Chondrocyte (in vitro differentiated cells): ENCODE measurements around the gene ARHGAP26. TPM values are rescaled to one million over a fixed set of nuclear protein-coding genes. Genes with fewer than 3 reads are reported as not detected.

ENCODE experiments used
- DNase-seq: peaks from one replicate; pipeline ENCODE4 v3.0.0; 2021; ENCODE audit warnings: mixed read lengths, low spot score
- H3K27ac Mint-ChIP-seq: one replicate; pipeline ENCODE4 v1.8.0; 2021; ENCODE audit warnings: mild to moderate bottlenecking, moderate library complexity, mixed read lengths; ENCODE audit not compliant: unreplicated experiment
- H3K27me3 Mint-ChIP-seq: 2 replicates; pipeline ENCODE4 v1.8.0; 2021; ENCODE audit warnings: low read depth, mixed read lengths
- H3K36me3 Mint-ChIP-seq: 2 replicates; pipeline ENCODE4 v1.8.0; 2021; ENCODE audit warnings: low read depth, mixed read lengths
- H3K4me1 Mint-ChIP-seq: 2 replicates; pipeline ENCODE4 v1.8.0; 2021; ENCODE audit warnings: low read depth, mild to moderate bottlenecking, mixed read lengths
- H3K4me3 Mint-ChIP-seq: one replicate; pipeline ENCODE4 v1.8.0; 2021; ENCODE audit warnings: mild to moderate bottlenecking, moderate library complexity, mixed read lengths; ENCODE audit not compliant: unreplicated experiment
- H3K9me3 Mint-ChIP-seq: 2 replicates; pipeline ENCODE4 v1.8.0; 2021; ENCODE audit warnings: low read depth, mixed read lengths
- CTCF ChIP-seq: fragments of 200-600 bp; sonication (generic); IDR thresholded peaks from 2 replicates; pipeline ENCODE4 v1.5.0; 2021; ENCODE audit warnings: antibody characterized with exemption, mild to moderate bottlenecking, moderate library complexity
- total RNA-seq: library from RNA; stranded (reverse); gene quantifications from 3 replicates; pipeline ENCODE4 v1.2.1, GENCODE V29; 2021

Gene ARHGAP26
- total RNA-seq, 1 donor from 2014 or later = 16.4 TPM

- TF ChIP-seq CTCF = no peak
- H3K27me3 Mint-ChIP-seq = no peaks in the 10 kb centered on the region
- DNase-seq = no peak
- no peak overlapping the region for H3K4me3 Mint-ChIP-seq
- no peaks in the 10 kb centered on the region for H3K36me3 Mint-ChIP-seq
- peaks cover 19% of the 10 kb centered on the region for H3K4me1 Mint-ChIP-seq
- no peaks in the 10 kb centered on the region for H3K9me3 Mint-ChIP-seq
- H3K27ac Mint-ChIP-seq = no peak overlapping the region
Observed at GRCh38 chr5:143047091-143047490, 276.9 kb downstream of the ARHGAP26 start.

DNA sequence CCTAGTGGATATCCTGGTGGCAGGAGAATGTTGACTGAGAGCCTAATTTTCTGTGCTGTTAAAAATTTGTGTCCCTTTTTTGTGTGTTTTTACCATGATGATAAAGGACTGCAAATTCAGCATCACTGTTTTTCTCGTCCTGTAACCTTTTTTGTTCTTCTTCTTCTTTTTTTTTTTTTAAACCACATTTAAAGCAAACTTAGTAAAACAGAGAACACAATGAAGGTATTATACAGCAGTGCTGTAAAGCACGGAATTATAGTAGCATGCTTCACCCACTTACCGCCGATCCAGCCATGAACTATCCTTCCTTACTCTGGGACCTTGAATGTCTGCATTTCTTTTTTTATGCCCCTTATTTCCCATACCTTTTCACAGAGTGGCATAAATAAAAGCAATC is 280.0 kb downstream of the ARHGAP26 start:
- peaks cover 26% of the 10 kb centered on the region for H3K4me1 Mint-ChIP-seq
- no peak for DNase-seq
- no peaks in the 10 kb centered on the region for H3K27me3 Mint-ChIP-seq
- no peaks in the 10 kb centered on the region for H3K36me3 Mint-ChIP-seq
- no peak for TF ChIP-seq CTCF
- H3K27ac Mint-ChIP-seq = no peak overlapping the region
- H3K9me3 Mint-ChIP-seq = no peaks in the 10 kb centered on the region
- H3K4me3 Mint-ChIP-seq = no peak overlapping the region

DNA sequence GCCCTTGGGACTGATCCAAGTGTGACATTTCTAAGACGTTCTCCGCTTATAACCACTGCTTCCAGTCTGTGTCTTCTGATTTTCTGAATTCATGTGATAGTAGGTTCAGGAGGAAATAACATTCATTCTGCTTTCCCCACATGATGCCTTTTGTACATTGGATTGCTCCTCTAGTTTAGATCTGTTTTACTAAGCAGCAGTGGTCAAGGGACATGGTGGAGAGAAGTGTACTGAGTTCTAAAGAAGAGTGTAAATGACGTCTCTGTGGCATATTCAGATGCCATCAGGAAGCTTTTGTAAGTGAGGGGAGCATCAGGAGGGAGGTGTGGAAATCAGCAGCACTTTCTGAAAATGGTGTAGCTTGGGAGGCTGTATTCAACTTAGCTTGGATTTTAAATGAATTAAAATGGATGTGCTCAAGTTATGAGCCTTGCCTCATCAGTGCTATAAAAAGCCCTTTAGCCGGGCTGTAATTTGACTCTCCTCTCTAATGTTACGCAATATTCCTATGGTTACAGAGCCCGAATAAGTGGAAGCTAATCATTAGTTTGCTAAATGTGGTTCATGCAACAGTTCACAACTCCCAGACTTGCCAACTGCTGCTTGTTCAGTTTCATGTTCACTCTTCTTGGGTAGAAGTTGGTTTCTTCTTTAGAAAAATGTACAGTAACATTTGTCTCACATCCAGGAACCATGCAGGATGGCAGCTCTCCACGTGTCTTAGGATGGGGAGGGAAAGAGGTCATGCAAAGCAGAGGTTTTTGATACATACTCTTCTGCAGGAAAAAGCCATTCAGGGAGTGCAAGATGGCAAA is 281.3 kb downstream of the ARHGAP26 start:
- H3K36me3 Mint-ChIP-seq = no peaks in the 10 kb centered on the region
- H3K4me1 Mint-ChIP-seq = peaks cover 39% of the 10 kb centered on the region
- peak overlapping the region; percentile 6 for H3K4me3 Mint-ChIP-seq
- peak overlapping the region; percentile 73 for H3K27ac Mint-ChIP-seq
- no peak for TF ChIP-seq CTCF
- no peaks in the 10 kb centered on the region for H3K9me3 Mint-ChIP-seq
- no peak for DNase-seq
- no peaks in the 10 kb centered on the region for H3K27me3 Mint-ChIP-seq

- Mint-ChIP-seq H3K27ac (peak overlapping the region; percentile 11), H3K4me3 (no peak overlapping the region), H3K36me3 (no peaks in the 10 kb centered on the region), H3K27me3 (no peaks in the 10 kb centered on the region), H3K9me3 (no peaks in the 10 kb centered on the region), H3K4me1 (peaks cover 50% of the 10 kb centered on the region)
- TF ChIP-seq CTCF = no peak
- no peak for DNase-seq
Observed at GRCh38 chr5:143052967-143053682, 282.9 kb downstream of the ARHGAP26 start.

DNA sequence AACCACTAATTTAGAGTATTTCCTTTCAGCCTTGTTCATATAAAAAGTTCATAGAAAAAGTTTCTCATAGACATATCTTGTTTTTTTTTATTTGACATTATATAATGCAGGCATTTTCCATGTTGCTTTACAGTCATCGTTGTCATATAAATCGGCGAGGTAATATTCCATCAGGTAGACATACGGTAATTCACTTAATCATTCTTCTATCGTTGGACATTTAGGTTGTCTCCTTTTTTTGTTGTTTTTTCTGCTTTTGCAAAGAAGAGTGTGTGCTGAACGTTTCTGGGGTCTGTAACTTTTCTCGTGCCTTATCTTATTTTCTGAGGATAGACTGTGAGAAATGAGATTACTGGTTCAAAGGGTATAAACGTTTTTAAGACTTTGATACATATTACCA is 283.6 kb downstream of the ARHGAP26 start:
- H3K9me3 Mint-ChIP-seq = no peaks in the 10 kb centered on the region
- peaks cover 57% of the 10 kb centered on the region for H3K4me1 Mint-ChIP-seq
- no peak for DNase-seq
- H3K36me3 Mint-ChIP-seq = no peaks in the 10 kb centered on the region
- H3K27me3 Mint-ChIP-seq = no peaks in the 10 kb centered on the region
- TF ChIP-seq CTCF = no peak
- no peak overlapping the region for H3K27ac Mint-ChIP-seq
- no peak overlapping the region for H3K4me3 Mint-ChIP-seq
